Posterior vena cava (tissue), 2 donors: ENCODE data around the gene CDC42BPB. TPM values are rescaled to one million over a fixed set of nuclear protein-coding genes. Genes with fewer than 3 reads are reported as not detected.

Experiments
- DNase-seq: peaks from one replicate; pipeline ENCODE4 v3.0.0-alpha.2; 2020; ENCODE audit warnings: low spot score
- intact Hi-C, 2 donors: fragments of 100-400 bp; cut with DNase I; formaldehyde crosslinking; loops; one replicate each; pipeline versions ENCODE4 v1.14.1 to v1.14.2; 2022 to 2023
- total RNA-seq, 2 donors: library from RNA; stranded (reverse); fragmentation: NEBNext Ultra II Directional; extraction: Animal tissue kit (Norgen Biotek cat#: 25700); gene quantifications; one replicate each; pipeline ENCODE4 v1.2.1, GENCODE V29; 2021
- donor health status: DM: yes; HTN: yes; CAD: no.
- donor health status: DM: yes; HTN: yes; CAD: no.

The CDC42BPB gene
- total RNA-seq, 2 donors from 2014 or later = 81.1 to 89.3 TPM

DNA sequence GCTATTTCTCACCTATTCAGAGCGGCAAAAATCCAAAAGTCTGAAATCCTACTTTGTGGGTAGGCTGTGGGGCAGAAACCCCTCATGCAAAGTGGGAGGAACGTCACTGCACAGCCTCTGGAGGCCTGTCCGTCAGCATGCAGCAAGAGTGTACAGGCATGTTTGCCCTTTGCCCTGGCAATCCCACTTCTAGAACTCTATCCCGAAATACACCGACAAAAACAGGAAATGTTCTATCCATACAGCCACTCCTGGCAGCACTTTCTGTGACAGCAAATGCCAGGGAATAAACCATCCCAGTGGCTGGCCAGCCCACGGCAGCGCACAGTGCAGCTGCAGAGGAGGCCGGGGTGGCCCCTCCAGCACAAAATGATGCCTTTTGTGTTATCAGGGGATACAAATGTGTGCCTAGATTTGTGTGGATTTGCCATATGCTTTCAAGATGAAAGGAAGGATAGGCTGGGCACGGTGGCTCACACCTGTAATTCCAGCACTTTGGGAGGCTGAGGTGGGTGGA is 95.2 kb downstream of the CDC42BPB start:
- intact Hi-C loops = no loop called here
- DNase-seq = no peak

DNA sequence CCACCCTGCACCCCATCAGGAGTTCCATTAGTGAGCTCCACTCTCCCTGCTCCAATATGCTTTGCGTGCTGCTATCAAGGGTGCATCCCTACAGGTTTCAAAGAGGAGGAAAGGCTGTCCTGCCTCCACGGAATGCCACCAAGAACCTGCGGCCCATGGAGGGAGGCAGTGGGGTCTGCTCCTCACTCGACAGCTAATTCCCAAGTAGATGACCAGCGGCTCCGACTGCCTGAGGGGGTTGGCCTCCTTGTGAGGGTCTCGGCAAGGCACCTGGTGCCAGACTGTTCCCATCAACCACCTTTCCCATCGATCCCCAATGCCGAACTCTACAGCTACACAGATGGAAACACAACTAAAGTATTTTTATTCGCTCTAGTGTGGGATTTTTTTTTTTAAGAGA is 98.9 kb downstream of the CDC42BPB start:
- intact Hi-C loops = no loop called here
- DNase-seq = no peak

DNA sequence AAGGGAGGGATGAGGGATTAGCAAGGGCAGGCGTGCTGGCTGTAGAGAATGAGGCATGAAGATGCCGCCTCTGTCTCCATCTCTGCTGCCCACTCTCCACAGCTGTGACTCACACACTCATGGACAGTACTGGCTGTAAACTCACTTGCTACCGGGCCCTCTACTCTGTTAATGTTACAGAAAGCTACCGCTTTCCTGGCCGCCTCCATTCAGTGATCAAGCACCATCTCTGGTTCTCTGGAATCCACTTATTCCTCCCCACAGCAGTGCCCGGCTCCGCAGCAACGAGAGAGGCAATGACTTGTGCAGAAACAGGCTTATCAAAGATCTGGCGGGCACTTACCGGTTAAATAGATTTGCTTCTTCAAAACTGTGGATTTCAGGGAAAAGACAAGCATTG is 100.1 kb downstream of the CDC42BPB start:
- DNase-seq = no peak
- intact Hi-C loops = no loop called here

DNA sequence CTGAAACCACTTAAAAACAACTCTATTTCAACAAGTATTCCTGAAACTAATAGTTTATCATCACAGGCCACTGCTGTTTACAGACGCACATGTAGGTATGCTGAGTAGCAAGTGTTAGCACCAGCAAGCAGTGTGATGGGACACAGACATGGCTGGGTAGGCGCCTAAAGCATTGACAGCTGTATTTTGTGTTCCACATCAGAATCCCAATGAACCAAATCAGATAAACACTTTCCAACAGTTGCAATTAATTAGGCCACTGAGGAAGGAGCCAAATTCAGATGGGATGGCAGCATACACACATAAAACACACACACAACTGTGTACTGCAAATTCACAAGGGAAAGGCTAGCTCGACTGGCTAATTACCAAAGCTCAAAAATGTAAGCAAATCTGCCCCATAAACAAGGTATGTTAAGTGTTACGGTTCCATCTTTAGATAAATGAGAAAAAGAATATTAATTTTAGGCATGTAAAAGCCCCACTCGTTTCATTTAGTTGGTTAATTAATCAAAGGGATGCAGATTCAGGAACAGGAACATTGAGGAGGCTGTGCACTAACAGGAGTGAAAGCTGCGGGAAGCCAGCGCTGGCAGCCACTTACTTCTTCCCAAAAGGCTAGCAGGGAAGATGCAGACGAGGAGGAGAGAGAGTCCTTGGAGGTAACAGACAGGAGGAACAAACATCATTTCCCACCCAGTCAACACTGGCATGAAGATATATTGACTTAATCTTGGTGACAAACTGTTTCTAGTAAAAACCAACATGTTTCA is 101.5 kb downstream of the CDC42BPB start:
- DNase-seq = no peak
- intact Hi-C loops = no loop called here

DNA sequence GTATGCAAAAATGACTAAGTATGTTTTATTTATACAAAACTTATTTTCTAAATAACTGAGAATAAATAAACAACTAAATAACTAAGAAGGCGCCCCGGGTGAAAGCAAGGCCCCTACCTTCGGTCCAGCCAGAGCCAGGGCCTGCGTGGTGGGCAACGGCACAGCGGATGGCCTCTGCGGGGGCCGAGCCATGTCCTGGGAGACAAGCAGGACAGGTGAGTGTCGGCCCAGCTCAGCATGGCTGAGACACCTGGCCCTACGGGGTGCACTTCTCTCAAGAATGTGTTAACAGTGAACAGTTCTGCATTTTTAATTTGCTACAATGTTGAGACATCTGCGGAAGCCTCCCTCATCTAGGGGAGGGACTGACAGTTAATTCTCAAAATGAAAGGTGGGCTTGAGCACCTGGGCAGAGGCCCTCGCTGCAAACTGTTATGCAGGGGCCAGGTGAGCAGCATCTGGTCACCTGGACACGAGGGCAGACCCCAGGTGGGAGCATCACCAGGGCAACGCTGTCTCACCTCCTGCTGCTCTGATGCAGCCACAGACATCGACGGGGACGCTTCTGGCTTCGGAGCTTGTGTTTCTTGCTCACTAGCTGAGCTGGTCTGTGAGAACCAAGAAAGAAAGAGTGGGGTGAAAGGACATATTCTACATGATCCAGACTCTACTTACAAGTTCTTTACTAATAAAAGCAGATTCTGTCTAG is 103.1 kb downstream of the CDC42BPB start:
- no peak for DNase-seq
- intact Hi-C loops = no loop called here

DNA sequence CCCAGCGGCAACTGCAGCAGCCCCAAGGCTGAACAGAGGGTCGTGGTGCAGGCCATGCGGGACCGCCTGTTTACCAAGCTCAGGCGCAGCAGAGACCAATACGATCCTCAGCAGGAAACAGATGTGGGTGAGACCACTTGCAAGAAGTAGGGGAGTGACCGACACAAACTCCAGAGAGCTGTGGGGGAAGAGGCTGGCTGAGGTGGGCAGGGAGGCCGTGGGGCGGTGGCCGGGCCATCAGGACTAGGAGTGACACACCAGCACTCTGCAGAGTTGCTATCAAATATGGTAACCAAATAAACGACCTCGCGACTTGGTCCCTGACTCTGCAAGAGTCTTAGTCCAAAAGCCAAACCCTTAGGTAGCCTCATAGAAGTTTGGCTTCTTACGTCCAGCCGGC is 104.2 kb downstream of the CDC42BPB start:
- intact Hi-C loops = no loop called here
- no peak for DNase-seq

DNA sequence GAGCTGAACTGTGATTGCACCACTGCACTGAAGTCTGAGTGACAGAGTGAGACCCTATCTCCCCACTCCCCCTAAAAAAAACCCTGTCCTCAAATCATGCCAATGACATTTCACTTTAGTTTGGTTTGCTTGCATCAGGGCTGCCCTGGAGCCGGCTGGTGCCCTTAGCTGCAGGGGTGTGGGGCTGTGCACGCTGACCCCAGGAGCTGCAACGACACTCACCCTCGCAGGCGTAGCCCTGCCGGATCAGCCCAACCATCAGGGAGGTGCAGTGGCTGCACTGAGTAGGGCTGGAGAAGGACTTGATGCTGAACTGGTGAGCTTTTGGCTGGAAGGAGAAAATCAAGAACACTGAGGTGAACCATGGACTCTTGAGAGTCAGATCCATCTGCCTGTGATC is 105.1 kb downstream of the CDC42BPB start:
- intact Hi-C loops = no loop called here

DNA sequence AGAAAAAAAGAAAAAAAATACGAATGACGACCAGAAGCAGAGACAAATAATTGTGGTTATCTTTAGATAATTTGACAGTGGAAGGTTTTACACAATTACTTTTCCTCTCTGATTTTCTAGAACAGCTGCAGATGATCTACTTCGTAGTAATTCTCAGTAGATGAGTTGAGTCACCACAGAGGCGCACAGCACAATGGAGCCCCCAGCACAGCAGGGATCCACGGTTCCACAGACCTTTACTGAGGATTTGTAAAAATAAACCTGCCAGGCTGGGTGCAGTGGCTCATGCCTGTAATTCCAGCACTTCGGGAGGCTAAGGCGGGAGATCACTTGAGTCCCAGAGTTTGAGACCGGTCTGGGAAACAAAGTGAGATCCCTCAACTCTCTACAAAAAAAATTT is 105.5 kb downstream of the CDC42BPB start:
- intact Hi-C loops = no loop called here

More for the DNA sequence above, 105.1 kb downstream of the CDC42BPB start:
- no peak for DNase-seq

DNA sequence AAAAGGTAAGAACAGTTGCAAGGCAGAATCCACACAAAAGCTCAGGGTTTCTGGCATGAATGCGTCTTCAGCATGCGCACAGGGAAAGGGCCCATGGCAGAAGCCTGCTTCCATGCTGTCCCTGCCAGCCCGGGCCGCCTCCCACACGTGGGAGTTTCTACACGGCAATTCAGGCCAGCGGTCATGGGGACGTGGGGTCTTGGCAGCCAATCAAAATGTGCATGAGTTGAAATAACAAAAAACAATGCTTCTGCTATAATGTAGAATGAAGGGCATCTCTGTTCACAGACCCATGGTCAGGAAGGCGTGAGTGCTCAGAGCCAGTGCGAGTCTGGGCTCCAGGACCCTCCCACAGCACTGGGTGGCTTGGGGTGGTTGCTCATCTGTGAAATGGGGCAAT is 106.3 kb downstream of the CDC42BPB start:
- no peak for DNase-seq
- intact Hi-C loops = no loop called here

More for the DNA sequence above, 105.5 kb downstream of the CDC42BPB start:
- DNase-seq = no peak

DNA sequence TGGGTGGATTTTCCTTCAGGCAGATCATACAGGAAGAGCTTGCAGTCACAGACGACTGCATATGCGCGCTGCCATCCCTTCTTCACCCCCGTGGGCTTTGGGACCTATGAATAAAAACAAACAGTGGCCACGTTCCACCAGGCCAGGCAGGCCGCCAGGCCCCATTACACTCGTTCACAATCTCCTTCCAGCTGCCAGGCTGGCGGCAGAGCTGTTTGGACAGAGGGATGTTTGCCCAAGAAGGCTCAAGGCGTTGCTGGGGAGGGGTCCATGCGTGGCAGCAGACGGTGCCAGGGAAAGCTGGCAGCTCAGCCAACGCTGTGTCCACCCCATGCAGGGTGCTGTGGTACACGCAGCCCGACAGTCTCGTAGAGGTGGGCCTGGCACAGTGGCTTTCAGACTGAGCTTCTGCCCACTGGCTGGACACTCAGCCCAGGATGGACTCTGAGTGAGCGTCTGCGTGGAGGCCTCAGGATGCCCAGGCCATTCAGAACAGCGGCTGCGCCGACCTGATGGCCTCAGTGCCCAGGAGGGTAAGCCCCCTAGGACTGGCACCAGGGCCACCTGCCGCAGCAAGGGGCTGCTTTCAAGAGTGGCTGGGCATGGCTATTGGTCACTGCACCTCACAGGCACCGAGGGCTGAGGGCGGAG is 107.4 kb downstream of the CDC42BPB start:
- DNase-seq = no peak
- intact Hi-C loops = no loop called here

DNA sequence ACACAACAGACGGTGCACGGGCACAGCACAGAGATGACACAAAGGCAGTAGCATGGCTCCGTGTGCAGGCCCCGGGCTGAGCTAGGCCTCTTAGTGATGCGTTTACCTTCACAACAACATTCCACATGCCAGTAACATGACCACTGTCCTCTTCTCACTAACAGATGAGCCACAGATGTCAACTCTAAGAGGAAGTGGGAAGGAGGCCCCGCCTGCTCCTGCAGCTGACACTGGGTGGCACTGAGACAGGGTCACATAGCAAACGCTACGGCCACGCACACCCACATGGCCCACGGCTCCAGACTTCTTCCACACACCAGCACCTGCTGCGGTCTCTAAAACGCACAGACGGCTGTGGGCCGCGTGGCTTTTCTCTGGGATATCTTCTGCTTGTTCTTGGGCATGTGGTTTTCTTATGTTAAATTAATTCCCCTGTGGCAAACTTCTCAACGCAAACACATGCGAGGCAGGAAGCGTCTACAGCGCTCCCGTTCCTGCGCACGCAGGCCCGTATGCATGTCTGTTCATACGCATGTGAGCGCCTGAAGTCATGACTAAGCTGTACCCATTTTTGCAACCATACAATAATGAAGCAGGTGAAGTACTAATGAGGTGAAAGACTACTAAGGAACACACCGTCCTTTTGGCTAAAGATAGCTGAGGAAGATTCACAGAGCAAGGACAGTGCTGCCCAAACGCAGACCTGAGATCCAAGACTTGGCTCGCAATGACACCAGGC is 108.1 kb downstream of the CDC42BPB start:
- intact Hi-C loops = no loop called here
- no peak for DNase-seq

DNA sequence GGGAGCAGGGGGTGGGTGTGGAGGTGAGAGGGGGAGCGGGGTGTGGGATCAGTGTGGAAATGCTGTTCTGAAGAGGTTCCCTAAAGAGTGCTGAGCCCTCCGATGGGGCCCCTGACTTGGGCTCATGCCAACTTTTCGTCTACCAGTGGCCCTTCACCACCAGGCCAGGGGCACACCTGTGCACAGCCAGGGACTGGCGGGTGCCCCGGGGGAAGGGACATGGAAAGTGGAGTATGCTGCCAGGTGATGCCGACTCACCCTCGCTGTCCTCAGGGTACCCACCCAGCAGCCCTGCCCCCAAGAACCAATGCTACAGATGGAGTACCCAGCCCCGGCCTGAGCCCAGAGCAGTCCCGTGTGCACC is 108.7 kb downstream of the CDC42BPB start:
- DNase-seq = no peak
- intact Hi-C loops = no loop called here

DNA sequence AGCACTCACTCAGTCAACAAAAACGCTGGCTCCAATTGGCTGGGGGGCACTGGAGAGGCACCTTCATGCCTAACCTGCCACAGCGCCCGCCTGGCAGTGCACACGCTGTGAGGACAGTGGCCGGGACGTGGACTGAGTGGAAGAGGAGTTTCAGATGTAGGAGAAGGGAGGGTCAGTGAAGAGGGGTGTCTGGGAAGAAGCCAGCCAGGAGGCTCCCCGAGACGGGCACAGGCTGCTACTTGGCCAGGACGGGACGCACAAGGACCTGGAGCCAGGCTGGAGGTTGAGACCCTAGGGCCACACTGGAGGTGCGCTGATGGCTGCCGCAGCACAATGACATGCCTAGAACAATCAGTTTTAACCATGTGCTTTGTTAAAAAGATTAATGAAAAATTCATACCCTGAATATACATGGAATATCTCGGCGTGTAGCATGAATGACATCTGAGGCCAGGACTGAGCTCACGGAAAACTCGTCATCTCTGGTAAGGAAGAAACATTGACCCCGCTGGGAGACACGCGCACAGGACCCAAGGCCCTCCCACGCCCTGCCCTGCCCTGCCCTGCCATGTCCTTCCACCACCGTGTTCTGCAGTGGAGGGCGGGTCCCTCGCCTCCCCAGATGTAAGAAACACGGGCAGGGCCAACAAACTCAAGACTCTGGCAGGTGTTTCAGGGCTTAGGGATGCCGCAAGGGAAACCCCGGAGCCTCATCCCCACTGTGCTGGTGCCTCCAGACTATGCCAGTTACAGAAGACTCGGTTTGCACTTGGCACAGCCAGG is 109.8 kb downstream of the CDC42BPB start:
- intact Hi-C loops = no loop called here
- no peak for DNase-seq

DNA sequence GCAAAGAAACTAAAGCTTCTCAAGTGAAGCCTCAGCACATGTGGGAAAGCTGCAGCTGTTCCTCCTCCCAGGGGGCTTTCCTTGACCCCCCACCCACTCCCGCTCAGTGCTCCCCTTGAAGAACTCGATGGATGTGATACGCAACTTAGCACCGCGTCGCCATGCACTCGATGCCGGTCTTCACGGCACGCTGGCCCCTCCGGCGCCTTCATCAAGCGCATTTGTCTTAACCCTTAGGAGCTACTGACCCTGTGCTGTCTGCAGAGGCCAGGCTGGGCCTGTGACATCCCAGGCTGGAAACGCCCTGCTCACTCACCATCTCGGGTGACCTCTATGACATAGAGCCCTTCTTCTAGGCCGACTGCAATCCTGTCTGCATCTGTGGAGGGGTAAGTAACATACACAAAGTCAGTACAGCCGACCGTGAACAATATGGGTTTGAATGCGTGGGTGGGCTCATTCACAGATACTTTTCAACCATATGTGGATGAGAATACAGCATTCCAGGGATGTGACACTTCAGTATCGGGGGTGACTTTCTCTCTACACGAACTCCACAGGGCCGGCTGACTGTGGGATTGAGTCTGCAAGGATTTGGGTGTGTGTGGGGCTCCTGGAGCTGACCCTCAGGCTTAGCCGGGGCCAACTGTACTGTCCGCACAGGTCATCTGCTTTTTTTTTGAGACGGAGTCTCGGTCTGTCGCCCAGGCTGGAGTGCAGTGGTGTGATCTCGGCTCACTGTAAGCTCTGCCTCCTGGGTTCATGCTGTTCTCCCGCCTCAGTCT is 111.8 kb downstream of the CDC42BPB start:
- intact Hi-C loops = no loop called here

DNA sequence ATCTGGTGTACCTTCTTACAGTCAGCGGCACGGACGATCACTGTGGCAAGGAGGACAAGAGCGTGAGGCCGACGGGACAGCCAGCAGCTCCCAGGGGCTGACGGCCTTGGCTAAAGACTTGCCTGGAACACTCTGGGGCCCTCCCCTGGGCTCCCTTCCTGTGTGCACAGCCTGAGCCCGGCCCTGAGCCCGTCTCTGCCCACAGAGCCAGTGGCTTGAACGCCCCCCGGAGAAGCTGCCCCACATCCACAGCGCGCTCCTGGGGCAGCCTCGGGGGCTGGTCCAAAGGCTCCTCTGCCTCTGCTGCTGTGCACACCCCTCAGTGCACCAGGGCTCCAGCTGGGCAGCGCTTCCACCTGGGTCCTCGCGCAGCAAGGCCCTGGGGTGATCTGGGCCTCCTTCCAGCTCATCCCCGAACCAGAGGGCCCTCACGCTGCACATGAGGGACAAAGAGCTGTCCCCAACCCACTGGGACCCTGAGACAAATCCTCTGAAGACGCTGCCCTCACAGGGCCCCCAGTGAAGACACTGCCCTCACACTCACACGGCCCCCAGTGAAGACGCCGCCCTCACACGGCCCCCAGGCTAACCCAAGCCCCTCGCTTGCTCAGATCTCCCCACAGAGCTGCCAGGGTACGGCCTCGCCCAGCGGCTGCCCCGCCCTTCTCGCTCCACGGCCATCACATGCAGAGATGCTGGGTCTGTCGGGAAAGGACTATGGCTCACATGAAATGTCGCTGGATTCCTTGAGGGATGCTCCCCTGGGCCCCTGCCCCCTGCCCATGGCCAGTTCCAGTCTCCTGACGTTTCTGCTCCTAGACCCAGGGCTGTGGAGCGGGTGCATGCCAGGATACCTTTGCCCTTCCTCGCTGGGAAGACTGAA is 112.7 kb downstream of the CDC42BPB start:
- no peak for DNase-seq
- intact Hi-C loops = no loop called here

More for the DNA sequence above, 111.8 kb downstream of the CDC42BPB start:
- no peak for DNase-seq

DNA sequence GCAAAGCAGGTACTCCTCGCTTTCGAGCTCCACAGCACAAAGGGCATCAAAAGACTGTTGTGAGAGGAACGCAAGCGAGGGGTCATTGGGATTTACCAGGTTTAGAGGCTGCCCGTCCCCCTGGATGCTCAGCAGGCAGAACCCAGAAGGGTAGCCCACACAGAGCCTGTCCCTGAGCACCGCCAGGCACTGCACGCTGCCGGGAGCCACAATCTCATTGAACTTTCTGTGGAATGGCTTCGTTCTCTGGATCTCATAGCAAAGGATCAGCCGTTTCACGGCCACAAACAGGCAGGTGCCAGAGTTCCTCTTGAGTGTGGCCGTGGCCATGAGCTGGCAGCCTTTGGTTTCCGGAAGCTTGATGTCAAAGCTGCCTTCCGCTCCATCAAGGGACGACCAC is 113.4 kb downstream of the CDC42BPB start:
- intact Hi-C loops = no loop called here
- no peak for DNase-seq

DNA sequence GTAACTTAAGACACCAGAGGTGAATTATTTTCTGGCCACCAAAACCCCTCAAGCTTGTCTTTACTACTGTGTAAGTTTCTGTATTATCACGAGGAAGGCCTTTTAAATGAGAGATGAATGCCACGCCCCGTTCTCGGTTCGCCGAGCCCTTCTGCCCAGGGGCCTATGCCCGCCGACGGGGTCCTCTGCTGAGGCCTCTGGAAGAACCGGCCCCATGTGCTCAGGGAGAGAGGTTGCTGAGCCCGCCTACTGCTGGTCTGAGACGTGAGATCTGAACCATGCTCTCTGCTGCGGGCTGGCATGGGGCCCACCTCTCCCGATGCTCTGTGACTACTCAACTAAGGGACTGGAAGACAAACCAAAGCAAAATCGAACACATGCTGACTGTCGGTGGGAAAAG is 113.9 kb downstream of the CDC42BPB start:
- DNase-seq = no peak
- intact Hi-C loops = no loop called here
